Stimulated activated CD8-positive, alpha-beta memory T cell treated with anti-CD3 and anti-CD28 coated beads, Interleukin-15, amount 100 ng/mL, for 24 hours (primary cell): Measurements from ENCODE around the gene DDX50.
"Not testable (repeated sequence)": the region's sequence is repeated elsewhere in the genome, so short reads cannot be mapped to it uniquely, and the experiment has no call there.

Experiments used
- DNase-seq: peaks from one replicate; pipeline ENCODE4 v3.0.0-alpha.2; 2020; ENCODE audit warnings: low read depth

Gene DDX50, protein sequence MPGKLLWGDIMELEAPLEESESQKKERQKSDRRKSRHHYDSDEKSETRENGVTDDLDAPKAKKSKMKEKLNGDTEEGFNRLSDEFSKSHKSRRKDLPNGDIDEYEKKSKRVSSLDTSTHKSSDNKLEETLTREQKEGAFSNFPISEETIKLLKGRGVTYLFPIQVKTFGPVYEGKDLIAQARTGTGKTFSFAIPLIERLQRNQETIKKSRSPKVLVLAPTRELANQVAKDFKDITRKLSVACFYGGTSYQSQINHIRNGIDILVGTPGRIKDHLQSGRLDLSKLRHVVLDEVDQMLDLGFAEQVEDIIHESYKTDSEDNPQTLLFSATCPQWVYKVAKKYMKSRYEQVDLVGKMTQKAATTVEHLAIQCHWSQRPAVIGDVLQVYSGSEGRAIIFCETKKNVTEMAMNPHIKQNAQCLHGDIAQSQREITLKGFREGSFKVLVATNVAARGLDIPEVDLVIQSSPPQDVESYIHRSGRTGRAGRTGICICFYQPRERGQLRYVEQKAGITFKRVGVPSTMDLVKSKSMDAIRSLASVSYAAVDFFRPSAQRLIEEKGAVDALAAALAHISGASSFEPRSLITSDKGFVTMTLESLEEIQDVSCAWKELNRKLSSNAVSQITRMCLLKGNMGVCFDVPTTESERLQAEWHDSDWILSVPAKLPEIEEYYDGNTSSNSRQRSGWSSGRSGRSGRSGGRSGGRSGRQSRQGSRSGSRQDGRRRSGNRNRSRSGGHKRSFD

DNA sequence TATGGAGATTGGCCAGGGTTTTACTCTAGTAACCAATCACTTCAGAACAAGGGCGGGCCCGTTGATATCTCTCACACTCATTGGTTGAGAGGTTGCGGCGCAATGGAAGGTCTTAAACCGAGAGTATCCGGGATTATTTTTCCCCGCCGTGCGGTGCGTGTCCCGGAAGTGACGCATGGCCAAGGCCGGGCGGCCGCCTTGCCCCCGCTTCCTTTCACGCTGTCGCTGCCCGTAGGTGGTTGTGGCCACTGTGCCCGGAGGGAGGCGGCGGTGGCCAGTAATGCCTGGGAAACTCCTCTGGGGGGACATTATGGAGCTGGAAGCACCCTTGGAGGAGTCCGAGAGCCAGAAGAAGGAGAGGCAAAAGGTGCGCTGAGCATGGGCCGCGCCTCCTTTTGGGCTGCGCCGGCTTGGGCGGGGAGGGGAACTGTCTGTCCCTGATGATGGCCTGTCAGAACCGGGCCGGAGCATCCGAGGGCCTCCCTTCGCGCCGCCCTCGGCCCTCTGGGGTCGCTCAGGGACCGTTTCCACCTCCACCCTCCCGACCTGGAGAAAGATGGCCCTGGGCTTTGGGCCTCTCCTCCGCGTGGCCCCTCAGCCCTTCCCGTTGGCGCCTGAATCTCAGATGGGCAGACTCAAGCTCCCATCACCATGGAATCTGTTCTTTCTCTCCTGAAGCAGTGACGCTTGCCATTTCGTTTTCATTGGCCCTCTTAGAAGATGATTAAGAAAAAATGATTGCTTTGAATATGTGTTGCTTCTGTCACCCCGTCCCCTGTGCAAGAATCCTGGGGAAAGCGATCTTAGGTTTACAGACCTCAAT lies at the start of gene DDX50:
TSS of gene DDX50 (plus strand) at position 211 of the 823 bp plus-strand sequence. CDS start at position 281, 70 bp downstream.
- peak; percentile 86 for DNase-seq

DNA sequence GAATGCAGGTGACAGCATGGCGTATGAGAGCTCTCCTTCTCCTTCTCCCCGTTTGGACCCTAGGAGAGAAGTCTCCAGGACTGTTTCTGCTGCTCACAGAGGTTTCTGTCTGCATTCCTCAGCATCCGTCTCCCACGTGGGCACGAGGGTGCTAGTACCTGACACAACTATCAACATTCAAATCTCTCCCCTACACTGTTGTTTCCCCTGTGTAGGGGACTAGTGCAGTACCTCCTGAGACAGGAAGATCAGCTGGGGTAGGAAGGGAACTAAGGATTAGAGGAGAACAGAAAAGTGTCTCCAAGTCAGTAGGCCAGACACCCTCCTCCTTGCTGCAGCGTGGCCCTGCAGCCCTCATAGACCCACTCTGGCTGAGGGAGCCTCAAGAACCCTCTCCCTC lies 44.8 kb upstream of the DDX50 start:
- no peak for DNase-seq

- no peak for DNase-seq
Observed at GRCh38 chr10:68857005-68857404, 44.1 kb upstream of the DDX50 start.

GRCh38 chr10:68861253-68861652 lies 39.9 kb upstream of the DDX50 start:
- DNase-seq, result no peak

- DNase-seq, result no peak
Observed at GRCh38 chr10:68864611-68865010, 36.5 kb upstream of the DDX50 start.

- DNase-seq, result not testable (repeated sequence)
Observed at GRCh38 chr10:68868173-68868572, 32.9 kb upstream of the DDX50 start.

GRCh38 chr10:68869623-68870022 lies 31.5 kb upstream of the DDX50 start:
- no peak for DNase-seq

DNA sequence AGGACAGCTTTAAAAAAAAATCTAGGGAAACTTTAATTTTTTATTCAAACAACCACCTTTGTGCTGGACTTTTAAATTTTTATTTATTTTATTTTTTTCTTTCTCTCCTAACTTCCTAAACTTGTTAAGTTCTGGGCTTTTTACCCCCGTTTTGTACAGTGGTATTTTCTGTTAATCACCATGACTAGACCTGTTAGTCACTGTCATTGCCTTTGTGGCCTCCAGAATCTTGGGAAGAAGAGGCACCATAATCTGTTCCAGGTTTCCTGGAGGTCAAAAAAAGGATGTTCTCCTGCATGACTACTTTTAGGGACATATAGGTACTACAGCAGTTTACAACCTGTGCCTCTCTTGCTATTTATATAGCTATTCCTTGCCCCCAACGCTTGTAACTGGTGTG lies 31.1 kb upstream of the DDX50 start:
- DNase-seq, result no peak

GRCh38 chr10:68870545-68871104 lies 30.5 kb upstream of the DDX50 start:
- DNase-seq, result no peak

GRCh38 chr10:68871105-68871711 lies 29.9 kb upstream of the DDX50 start:
- DNase-seq, result no peak

GRCh38 chr10:68871731-68872342 lies 29.3 kb upstream of the DDX50 start:
- no peak for DNase-seq

GRCh38 chr10:68876246-68877138 lies 24.6 kb upstream of the DDX50 start:
- no peak for DNase-seq

- DNase-seq, result no peak
Observed at GRCh38 chr10:68877482-68878110, 23.5 kb upstream of the DDX50 start.

GRCh38 chr10:68878496-68878895 lies 22.6 kb upstream of the DDX50 start:
- DNase-seq, result no peak

DNA sequence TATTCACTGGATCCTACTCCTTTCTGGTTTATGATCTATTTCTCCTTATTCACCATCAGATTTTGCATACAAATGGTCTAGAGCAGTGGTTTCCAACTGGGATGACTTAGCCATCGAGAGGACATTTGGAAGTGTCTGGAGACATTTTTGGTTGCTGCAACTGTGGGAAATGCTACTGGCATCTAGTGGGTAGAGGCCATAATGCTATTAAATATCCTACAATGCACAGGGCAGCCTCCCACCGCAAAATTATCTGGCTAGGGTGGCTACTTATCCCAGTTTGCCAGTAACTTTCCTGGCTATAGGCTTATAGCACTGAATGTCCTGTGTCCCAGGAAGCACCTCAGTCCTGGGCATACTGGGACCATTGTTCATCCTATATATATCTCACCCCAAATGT lies 21.5 kb upstream of the DDX50 start:
- no peak for DNase-seq

DNA sequence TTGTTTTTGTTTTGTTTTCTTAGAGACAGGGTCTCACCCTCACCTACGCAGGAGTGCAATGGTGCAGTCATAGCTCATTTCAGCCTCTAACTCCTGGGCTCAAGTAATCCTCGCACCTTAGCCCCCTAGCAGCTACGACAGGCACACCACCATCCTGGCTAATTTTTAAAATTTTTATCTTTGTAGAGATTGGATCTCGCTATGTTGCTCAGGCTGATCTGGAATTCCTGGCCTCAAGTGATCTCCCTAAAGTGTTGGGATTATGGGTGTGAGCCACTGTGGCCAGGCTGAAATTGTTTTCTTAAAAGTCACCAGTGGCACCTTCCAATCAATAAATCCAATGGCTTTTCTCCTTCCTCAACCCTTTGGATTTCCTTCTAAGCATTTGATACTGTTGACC lies 20.9 kb upstream of the DDX50 start:
- DNase-seq, result no peak

DNA sequence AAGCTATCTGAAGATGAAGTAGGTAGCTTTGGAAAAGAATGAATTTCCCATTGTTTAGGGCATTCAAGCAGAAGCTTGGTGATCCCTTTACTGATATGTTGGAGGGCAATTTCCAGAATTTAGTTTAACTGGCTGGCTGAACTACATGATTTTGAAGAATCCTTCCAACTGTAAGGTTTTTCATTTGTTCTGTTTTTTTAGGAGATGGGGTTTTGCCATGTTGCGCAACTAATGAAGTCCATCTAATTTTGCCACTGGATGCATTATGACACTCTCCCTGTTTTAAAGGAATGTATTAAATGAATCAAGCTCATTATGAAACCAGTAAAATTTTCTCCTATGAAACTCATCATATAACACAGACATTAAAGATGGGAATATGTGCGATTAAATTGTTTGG lies 6.1 kb upstream of the DDX50 start:
- DNase-seq, result no peak

GRCh38 chr10:68897336-68897741 lies 3.8 kb upstream of the DDX50 start:
- no peak for DNase-seq

DNA sequence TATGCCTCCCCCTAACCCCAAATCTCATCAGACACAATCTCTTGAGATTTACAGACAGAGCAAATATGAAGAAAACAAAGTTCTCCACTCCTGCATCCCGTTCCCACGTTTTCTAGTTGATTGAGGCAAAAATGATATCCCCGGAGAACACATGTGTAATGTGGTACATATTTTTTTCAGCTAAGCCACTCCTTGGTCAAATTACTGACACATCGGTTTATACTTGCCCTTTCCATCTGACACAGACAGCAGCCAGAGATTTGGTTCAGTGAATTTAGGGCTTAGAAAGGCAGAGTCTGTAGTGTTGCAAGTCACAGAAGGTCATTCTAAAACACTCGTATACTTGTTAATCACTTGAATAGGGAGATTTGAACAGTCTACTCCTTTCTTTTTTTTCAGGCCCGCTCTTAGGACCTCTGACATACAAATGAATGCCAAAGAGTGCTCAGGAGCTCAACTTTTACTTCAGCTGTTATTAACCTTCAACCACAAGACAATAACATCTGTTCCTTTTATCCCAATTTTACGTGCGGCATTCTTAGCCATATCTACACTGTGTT lies 1.8 kb upstream of the DDX50 start:
- DNase-seq, result no peak
